Endothelial cell of umbilical vein (primary cell): ENCODE data around the gene ZBTB9. TPM values are rescaled to one million over a fixed set of nuclear protein-coding genes. Genes with fewer than 3 reads are reported as not detected.

Experiments
- BruUV-seq: library from RNA; stranded (reverse); fragments of 400-500 nt; replicated peaks from 2 replicates; lab custom pipeline; 2021; lab: Mats Ljungman, UMichigan
- CTCF ChIA-PET: fragments of 300-600, 350-600 bp; sonication (Branson Sonifier 250); formaldehyde crosslinking; loops from one replicate; lab custom pipeline; 2021; ENCODE audit warnings: antibody characterized with exemption, inconsistent platforms; lab: Charles Lee
- POLR2A ChIA-PET: fragments of 300-600, 350-600 bp; sonication (Branson Sonifier 250); formaldehyde crosslinking; loops from one replicate; lab custom pipeline; 2021; ENCODE audit warnings: antibody characterized with exemption, inconsistent platforms; lab: Charles Lee
- DNase-seq: peaks from one replicate; pipeline ENCODE4 v3.0.0-alpha.2; 2011; ENCODE audit warnings: low read depth, low spot score
- FAIRE-seq: peaks from 2 replicates; lab custom pipeline; 2011; peaks lifted over from hg19 to GRCh38; lab: Jason Lieb, UNC
- H2AFZ ChIP-seq: 2 replicates; pipeline ENCODE4 v1.6.0; 2012; ENCODE audit warnings: low read depth, low read length, control low read depth, inconsistent platforms
- H3K27ac ChIP-seq: 2 replicates; pipeline ENCODE4 v1.5.1; 2011; ENCODE audit warnings: low read depth, mild to moderate bottlenecking, control low read depth, low read length, moderate library complexity; ENCODE audit not compliant: insufficient read depth
- H3K27me3 ChIP-seq, 2 experiments: 2 replicates each; pipeline versions ENCODE4 v1.6.0 to v1.6.1; 2011; ENCODE audit warnings: low read length in 2 of 2, mixed read lengths in 1 of 2; ENCODE audit not compliant: control insufficient read depth in 2 of 2, insufficient read depth in 2 of 2
- H3K36me3 ChIP-seq, 2 experiments: 2 replicates in 1 of 2; 3 replicates in 1 of 2; pipeline ENCODE4 v1.5.1; 2011; ENCODE audit warnings: low read length in 2 of 2, mild to moderate bottlenecking in 1 of 2, moderate library complexity in 1 of 2; ENCODE audit not compliant: control insufficient read depth in 2 of 2, insufficient read depth in 2 of 2; ENCODE audit errors: extremely low read depth in 1 of 2
- H3K4me1 ChIP-seq: 3 replicates; pipeline ENCODE4 v1.5.1; 2011; ENCODE audit warnings: mild to moderate bottlenecking, low read length; ENCODE audit not compliant: control insufficient read depth, insufficient read depth; ENCODE audit errors: extremely low read depth
- H3K4me2 ChIP-seq: 2 replicates; pipeline ENCODE4 v1.6.1; 2011; ENCODE audit warnings: low read length, control low read depth, mixed read lengths; ENCODE audit not compliant: insufficient read depth
- H3K4me3 ChIP-seq, 3 experiments: fragments of 200-600 bp in 1 of 3; sonication (generic), shearing (Covaris generic) in 1 of 3; replicated peaks in 1 of 3; 2 replicates each; pipeline ENCODE4 v1.5.1; 2011 to 2016; ENCODE audit warnings: control low read depth in 3 of 3, low read length in 3 of 3, mild to moderate bottlenecking in 2 of 3, inconsistent platforms in 1 of 3, low read depth in 1 of 3, moderate library complexity in 1 of 3; ENCODE audit not compliant: insufficient read depth in 1 of 3
- H3K79me2 ChIP-seq: 2 replicates; pipeline ENCODE4 v1.6.0; 2012; ENCODE audit warnings: low read length, inconsistent platforms; ENCODE audit not compliant: control insufficient read depth, insufficient read depth
- H3K9ac ChIP-seq: replicated peaks from 2 replicates; pipeline ENCODE3; 2011; ENCODE audit warnings: low read length, control low read depth; ENCODE audit not compliant: insufficient read depth; ENCODE audit errors: extremely low read depth
- H3K9me1 ChIP-seq: replicated peaks from 3 replicates; pipeline ENCODE4 v1.6.0; 2011; ENCODE audit warnings: mild to moderate bottlenecking, low read length; ENCODE audit not compliant: control insufficient read depth, insufficient read depth; ENCODE audit errors: extremely low read depth
- H3K9me3 ChIP-seq: replicated peaks from 2 replicates; pipeline ENCODE4 v1.5.1; 2012; ENCODE audit warnings: low read length, inconsistent platforms; ENCODE audit not compliant: control insufficient read depth, insufficient read depth
- H4K20me1 ChIP-seq: replicated peaks from 2 replicates; pipeline ENCODE3; 2011; ENCODE audit warnings: mild to moderate bottlenecking, low read length; ENCODE audit not compliant: control insufficient read depth, insufficient read depth; ENCODE audit errors: extremely low read depth
- EZH2 ChIP-seq: IDR thresholded peaks from 2 replicates; pipeline ENCODE4 v1.6.1; 2012; ENCODE audit warnings: borderline replicate concordance, low read depth, mild to moderate bottlenecking, moderate library complexity, low read length, inconsistent platforms; ENCODE audit not compliant: severe bottlenecking
- FOS ChIP-seq: IDR thresholded peaks from 2 replicates; pipeline ENCODE4 v1.6.1; 2011; ENCODE audit warnings: mild to moderate bottlenecking, low read length, moderate library complexity, borderline replicate concordance; ENCODE audit not compliant: insufficient read depth
- GATA2 ChIP-seq: IDR thresholded peaks from 2 replicates; pipeline ENCODE4 v1.7.0; 2011; ENCODE audit warnings: low read depth, mild to moderate bottlenecking, moderate library complexity, mixed read lengths, low read length; ENCODE audit not compliant: insufficient read length, insufficient read depth
- JUN ChIP-seq: IDR thresholded peaks from 2 replicates; pipeline ENCODE4 v1.6.1; 2011; ENCODE audit warnings: borderline replicate concordance, low read depth; ENCODE audit not compliant: insufficient read length, insufficient read depth
- MYC ChIP-seq: IDR thresholded peaks from one replicate; pipeline ENCODE4 v1.6.1; 2011; ENCODE audit warnings: mild to moderate bottlenecking, low read depth, low read length
- POLR2A ChIP-seq: IDR thresholded peaks from 2 replicates; pipeline ENCODE4 v1.6.1; 2012; ENCODE audit warnings: low read depth, mild to moderate bottlenecking, control low read depth, low read length
- POLR2AphosphoS5 ChIP-seq: IDR thresholded peaks from 2 replicates; pipeline ENCODE4 v1.6.1; 2012; ENCODE audit warnings: low read depth, mild to moderate bottlenecking, control low read depth, low read length, moderate library complexity; ENCODE audit not compliant: insufficient read depth
- dilution Hi-C: fragments of 300-500 bp; cut with MboI; formaldehyde crosslinking; loops from one replicate; pipeline ENCODE4 v1.15.0; 2019; ENCODE audit warnings: low sequenced_read_pairs; ENCODE audit not compliant: extremely low pct_ligation_motif_present
- intact Hi-C: fragments of 100-400 bp; cut with micrococcal nuclease; formaldehyde crosslinking; loops from one replicate; pipeline ENCODE4 v1.10.0; 2022
- polyA plus RNA-seq, 4 experiments: library from polyadenylated mRNA; depleted of rRNA in 3 of 4; stranded (reverse) in 3 of 4; unstranded in 1 of 4; fragments of >200 nt; gene quantifications; 2 replicates each; pipeline versions ENCODE4 v1.2.1 to v1.2.3, GENCODE V29; 2011 to 2012; ENCODE audit warnings: missing spikeins in 1 of 4
- total RNA-seq: library from RNA; stranded (reverse); gene quantifications from 2 replicates; pipeline ENCODE4 v1.2.3, GENCODE V29; 2021
- TF ChIP-seq, protein P1 (sequence below), 2 donors: IDR thresholded peaks; 1 replicate in 1 of 2; 2 replicates in 1 of 2; pipeline ENCODE4 v1.5.1; 2011; ENCODE audit warnings: low read length in 2 of 2, mild to moderate bottlenecking in 2 of 2, moderate library complexity in 2 of 2, control low read depth in 1 of 2, inconsistent platforms in 1 of 2, low read depth in 1 of 2; ENCODE audit not compliant: insufficient read depth in 1 of 2; ENCODE audit errors: extremely low read depth in 1 of 2
- TF ChIP-seq, protein P2 (sequence below): IDR thresholded peaks from 2 replicates; pipeline ENCODE4 v1.6.1; 2011; ENCODE audit not compliant: insufficient read depth, insufficient read length

The ZBTB9 gene
- total and polyA plus RNA-seq, 2 donors (not counting 3 experiments of a cell fraction or from before 2014, with no cell fraction given), result 4.7 to 8.0 TPM

DNA sequence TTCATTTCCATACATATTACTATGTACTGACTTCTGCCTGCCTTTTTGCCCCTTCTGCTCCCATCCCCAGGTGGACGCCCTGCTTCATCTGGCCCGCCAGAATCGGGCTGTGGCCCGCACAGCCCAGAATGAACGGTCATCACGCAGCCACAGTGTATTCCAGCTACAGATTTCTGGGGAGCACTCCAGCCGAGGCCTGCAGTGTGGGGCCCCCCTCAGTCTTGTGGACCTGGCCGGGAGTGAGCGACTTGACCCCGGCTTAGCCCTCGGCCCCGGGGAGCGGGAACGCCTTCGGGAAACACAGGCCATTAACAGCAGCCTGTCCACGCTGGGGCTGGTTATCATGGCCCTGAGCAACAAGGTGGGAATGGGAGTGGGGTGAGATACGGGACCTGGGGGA is 48.2 kb upstream of the ZBTB9 start:
- intact Hi-C loops, result no loop called here
- FAIRE-seq, result no peak
- peaks cover 5% of the 10 kb centered on the region for H3K4me1 ChIP-seq
- ChIA-PET CTCF (no interaction called here), POLR2A (no interaction called here)
- no peak overlapping the region for H3K9ac ChIP-seq
- no peaks in the 10 kb centered on the region for H3K27me3 ChIP-seq
- H3K36me3 ChIP-seq, result peaks cover 17 to 18% of the 10 kb centered on the region in 2 experiments
- H3K27ac ChIP-seq, result no peak overlapping the region
- H3K9me1 ChIP-seq, result no peaks in the 10 kb centered on the region
- H4K20me1 ChIP-seq, result no peaks in the 10 kb centered on the region
- H3K9me3 ChIP-seq, result no peaks in the 10 kb centered on the region
- H3K4me2 ChIP-seq, result no peak overlapping the region
- DNase-seq, result no peak
- H2AFZ ChIP-seq, result no peak overlapping the region
- no peak overlapping the region for H3K4me3 ChIP-seq
- H3K79me2 ChIP-seq, result peaks cover 6% of the 10 kb centered on the region
- dilution Hi-C loops, result no loop called here
- TSS peak; percentile 5 for BruUV-seq
- no peak for TF ChIP-seq EZH2
- TF ChIP-seq GATA2, result no peak
- TF ChIP-seq POLR2A, result no peak
- TF ChIP-seq, protein P1, sequence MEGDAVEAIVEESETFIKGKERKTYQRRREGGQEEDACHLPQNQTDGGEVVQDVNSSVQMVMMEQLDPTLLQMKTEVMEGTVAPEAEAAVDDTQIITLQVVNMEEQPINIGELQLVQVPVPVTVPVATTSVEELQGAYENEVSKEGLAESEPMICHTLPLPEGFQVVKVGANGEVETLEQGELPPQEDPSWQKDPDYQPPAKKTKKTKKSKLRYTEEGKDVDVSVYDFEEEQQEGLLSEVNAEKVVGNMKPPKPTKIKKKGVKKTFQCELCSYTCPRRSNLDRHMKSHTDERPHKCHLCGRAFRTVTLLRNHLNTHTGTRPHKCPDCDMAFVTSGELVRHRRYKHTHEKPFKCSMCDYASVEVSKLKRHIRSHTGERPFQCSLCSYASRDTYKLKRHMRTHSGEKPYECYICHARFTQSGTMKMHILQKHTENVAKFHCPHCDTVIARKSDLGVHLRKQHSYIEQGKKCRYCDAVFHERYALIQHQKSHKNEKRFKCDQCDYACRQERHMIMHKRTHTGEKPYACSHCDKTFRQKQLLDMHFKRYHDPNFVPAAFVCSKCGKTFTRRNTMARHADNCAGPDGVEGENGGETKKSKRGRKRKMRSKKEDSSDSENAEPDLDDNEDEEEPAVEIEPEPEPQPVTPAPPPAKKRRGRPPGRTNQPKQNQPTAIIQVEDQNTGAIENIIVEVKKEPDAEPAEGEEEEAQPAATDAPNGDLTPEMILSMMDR (IDR thresholded peaks at IDR 0.05; ENCODE audit: extremely low read depth in 1 of 2, insufficient read depth in 1 of 2, low read depth in 1 of 2, low read length in 2 of 2), result no peak
- TF ChIP-seq JUN, result no peak
- TF ChIP-seq MYC, result no peak
- no peak for TF ChIP-seq POLR2AphosphoS5
- no peak for TF ChIP-seq FOS
- TF ChIP-seq, protein P2, sequence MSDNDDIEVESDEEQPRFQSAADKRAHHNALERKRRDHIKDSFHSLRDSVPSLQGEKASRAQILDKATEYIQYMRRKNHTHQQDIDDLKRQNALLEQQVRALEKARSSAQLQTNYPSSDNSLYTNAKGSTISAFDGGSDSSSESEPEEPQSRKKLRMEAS, result no peak
